IPS DF 19.7 (cell line): ENCODE data around the gene TNIK.

Experiments used
- DNase-seq: peaks from one replicate; pipeline ENCODE4 v3.0.0-alpha.2; 2013; ENCODE audit warnings: low read depth, low spot score

Gene TNIK

GRCh38 chr3:171227828-171228227, 232.4 kb downstream of the TNIK start:
- no peak for DNase-seq

- no peak for DNase-seq
These were observed 232.8 kb downstream of the TNIK start for GRCh38 chr3:171227359-171227758.

- no peak for DNase-seq
These were observed 233.4 kb downstream of the TNIK start for GRCh38 chr3:171226794-171227193.

GRCh38 chr3:171225708-171226107, 234.5 kb downstream of the TNIK start:
- no peak for DNase-seq

GRCh38 chr3:171225165-171225564, 235.0 kb downstream of the TNIK start:
- no peak for DNase-seq

- no peak for DNase-seq
These were observed 236.8 kb downstream of the TNIK start for GRCh38 chr3:171223396-171223795.

GRCh38 chr3:171222995-171223394, 237.2 kb downstream of the TNIK start:
- DNase-seq = no peak

- no peak for DNase-seq
These were observed 238.6 kb downstream of the TNIK start for GRCh38 chr3:171221597-171221996.

- DNase-seq = no peak
These were observed 239.1 kb downstream of the TNIK start for GRCh38 chr3:171221104-171221503.

- DNase-seq = no peak
These were observed 240.9 kb downstream of the TNIK start for GRCh38 chr3:171219258-171219657.

- no peak for DNase-seq
These were observed 242.1 kb downstream of the TNIK start for GRCh38 chr3:171218069-171218468.

- no peak for DNase-seq
These were observed 246.3 kb downstream of the TNIK start for GRCh38 chr3:171213907-171214306.

- DNase-seq = no peak
These were observed 247.0 kb downstream of the TNIK start for GRCh38 chr3:171213178-171213577.

GRCh38 chr3:171212648-171213047, 247.6 kb downstream of the TNIK start:
- DNase-seq = no peak

GRCh38 chr3:171206283-171206682, 253.9 kb downstream of the TNIK start:
- peak; percentile 75 for DNase-seq

GRCh38 chr3:171204942-171205341, 255.3 kb downstream of the TNIK start:
- DNase-seq = no peak

- DNase-seq = no peak
These were observed 258.4 kb downstream of the TNIK start for GRCh38 chr3:171201825-171202224.

GRCh38 chr3:171200750-171201088, 259.5 kb downstream of the TNIK start:
- DNase-seq = no peak

GRCh38 chr3:171200052-171200749, 260.0 kb downstream of the TNIK start:
- no peak for DNase-seq

- no peak for DNase-seq
These were observed 260.8 kb downstream of the TNIK start for GRCh38 chr3:171199473-171199829.

GRCh38 chr3:171198781-171199472, 261.3 kb downstream of the TNIK start:
- DNase-seq = no peak

- DNase-seq = no peak
These were observed 264.5 kb downstream of the TNIK start for GRCh38 chr3:171195686-171196085.

- DNase-seq = no peak
These were observed 265.2 kb downstream of the TNIK start for GRCh38 chr3:171194965-171195364.

- DNase-seq = no peak
These were observed 266.5 kb downstream of the TNIK start for GRCh38 chr3:171193693-171194092.
